ENCODE results near the gene OFD1. TPM values are rescaled to one million over a fixed set of nuclear protein-coding genes. Genes with fewer than 3 reads are reported as not detected.
"Not testable (repeated sequence)": the region's sequence is repeated elsewhere in the genome, so short reads cannot be mapped to it uniquely, and the experiment has no call there.

Gene OFD1
- polyA plus RNA-seq, 2 of the 4 experiments (the other 2 are of a cell fraction) = 14.8 to 24.9 TPM

- 85% methylated on average over 4 of the region's 4 CpGs for whole genome bisulfite sequencing (ENCODE audit: missing lambda C conversion rate)
- no peak overlapping the region for H3K4me2 ChIP-seq
- ChIA-PET CTCF (interaction anchor here (0.8 kb wide), 1 partner anchor 29 kb away, joined by 5 read pairs; no protein-coding TSS in a partner anchor), POLR2A (no interaction called here)
- no peak overlapping the region for H3K27ac ChIP-seq
- FAIRE-seq (peak; percentile 98), DNase-seq (ENCODE audit: low read depth in 1 of 2, low spot score in 1 of 2) (no peak), ATAC-seq (no peak)
- H3K4me3 ChIP-seq = no peak overlapping the region
- no peaks in the 10 kb centered on the region for H3K9me3 ChIP-seq
- peaks cover 8% of the 10 kb centered on the region; the same call in 1 of the 3 replicates for H3K4me1 ChIP-seq
- no peak for TF ChIP-seq ZSCAN20 (CRISPR knock-in tag; IDR thresholded peaks at IDR 0.05)
- no peak for TF ChIP-seq TP53 (CRISPR knock-in tag; IDR thresholded peaks at IDR 0.05)
- no peak for TF ChIP-seq HES2 (IDR thresholded peaks at IDR 0.05)
- TF ChIP-seq FOSL2 (IDR thresholded peaks at IDR 0.05) = no peak
- no peak for TF ChIP-seq FOSL2 (CRISPR knock-in tag; IDR thresholded peaks at IDR 0.05)
- TF ChIP-seq EHF (CRISPR knock-in tag; IDR thresholded peaks at IDR 0.05) = no peak
Measured at GRCh38 chrX:13721371-13721770, 13.2 kb upstream of the OFD1 start.

- POLR2A ChIA-PET = no interaction called here
- no peaks in the 10 kb centered on the region for H3K9me3 ChIP-seq
- DNase-seq (ENCODE audit: low read depth in 1 of 2, low spot score in 1 of 2) (no peak), FAIRE-seq (no peak), ATAC-seq (no peak)
- 80% methylated on average over 7 of the region's 7 CpGs for WGBS (ENCODE audit: missing lambda C conversion rate)
- no peak overlapping the region for H3K27ac ChIP-seq
- H3K4me2 ChIP-seq = no peak overlapping the region
- no peak overlapping the region for H3K4me3 ChIP-seq
- CTCF ChIA-PET = interaction anchor here (0.8 kb wide), 1 partner anchor 28 kb away, joined by 5 read pairs; no protein-coding TSS in a partner anchor
- H3K4me1 ChIP-seq = peaks cover 8% of the 10 kb centered on the region; the same call in 1 of the 3 replicates
- TF ChIP-seq MAFK (IDR thresholded peaks at IDR 0.05; ENCODE audit: partially characterized antibody) (no peak), JUN (IDR thresholded peaks at IDR 0.05) (no peak), POLR2A (IDR thresholded peaks at IDR 0.05; ENCODE audit: low read length) (no peak), PBX3 (IDR thresholded peaks at IDR 0.05) (no peak), TP53 (CRISPR knock-in tag; IDR thresholded peaks at IDR 0.05) (no peak), NPAS2 (CRISPR knock-in tag; IDR thresholded peaks at IDR 0.05; ENCODE audit: borderline replicate concordance) (no peak), USF2 (IDR thresholded peaks at IDR 0.05) (no peak), ZFP36 (IDR thresholded peaks at IDR 0.05; ENCODE audit: borderline replicate concordance, partially characterized antibody) (no peak)
Measured at GRCh38 chrX:13721819-13722519, 12.6 kb upstream of the OFD1 start.

DNA sequence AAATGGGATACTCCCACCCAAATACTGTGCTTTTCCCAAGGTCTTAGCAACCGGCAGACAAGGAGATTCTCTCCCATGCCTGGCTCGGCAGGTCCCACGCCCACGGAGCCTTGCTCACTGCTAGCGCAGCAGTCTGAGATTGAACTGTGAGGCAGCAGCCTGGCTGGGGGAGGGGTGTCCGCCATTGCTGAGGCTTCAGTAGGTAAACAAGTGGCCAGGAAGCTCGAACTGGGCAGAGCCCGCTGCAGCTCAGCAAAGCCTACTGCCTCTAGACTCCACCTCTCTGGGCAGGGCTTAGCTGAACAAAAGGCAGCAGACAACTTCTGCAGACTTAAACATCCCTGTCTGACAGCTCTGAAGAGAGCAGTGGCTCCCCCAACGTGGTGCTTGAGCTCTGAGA, 9.7 kb upstream of the OFD1 start:
- WGBS (ENCODE audit: missing lambda C conversion rate) = 93% methylated on average over 7 of the region's 9 CpGs
- H3K4me1 ChIP-seq; H3K4me2 ChIP-seq; POLR2A ChIA-PET; ATAC-seq; FAIRE-seq; DNase-seq (ENCODE audit: low read depth in 1 of 2, low spot score in 1 of 2); H3K4me3 ChIP-seq; H3K27ac ChIP-seq; H3K9me3 ChIP-seq: not testable (repeated sequence)
- CTCF ChIA-PET = interaction anchor here (2.1 kb wide), 1 partner anchor 218 kb away, joined by 6 read pairs; no protein-coding TSS in a partner anchor

DNA sequence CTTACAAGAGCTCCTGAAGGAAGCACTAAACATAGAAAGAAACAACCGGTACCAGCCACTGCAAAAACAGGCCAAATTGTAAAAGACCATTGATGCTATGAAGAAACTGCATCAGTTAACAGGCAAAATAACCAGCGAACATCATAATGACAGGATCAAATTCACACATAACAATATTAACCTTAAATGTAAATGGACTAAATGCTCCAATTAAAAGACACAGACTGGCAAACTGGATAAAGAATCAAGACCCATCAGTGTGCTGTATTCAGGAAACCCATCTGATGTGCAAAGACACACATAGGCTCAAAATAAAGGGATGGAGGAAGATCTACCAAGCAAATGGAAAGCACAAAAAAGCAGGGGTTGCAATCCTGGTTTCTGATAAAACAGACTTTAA, 8.0 kb upstream of the OFD1 start:
- H3K27ac ChIP-seq; ATAC-seq; FAIRE-seq; H3K4me2 ChIP-seq; H3K9me3 ChIP-seq; H3K4me1 ChIP-seq; H3K4me3 ChIP-seq; POLR2A ChIA-PET; CTCF ChIA-PET; DNase-seq (ENCODE audit: low read depth in 1 of 2, low spot score in 1 of 2): not testable (repeated sequence)
- 92% methylated on average over 2 of the region's 2 CpGs for WGBS (ENCODE audit: missing lambda C conversion rate)

- ATAC-seq; H3K4me3 ChIP-seq; H3K27ac ChIP-seq; POLR2A ChIA-PET; H3K9me3 ChIP-seq; DNase-seq (ENCODE audit: low read depth in 1 of 2, low spot score in 1 of 2); H3K4me1 ChIP-seq; H3K4me2 ChIP-seq; FAIRE-seq; CTCF ChIA-PET: not testable (repeated sequence)
- 74% methylated on average over 1 of the region's 1 CpG for WGBS (ENCODE audit: missing lambda C conversion rate)
Measured at GRCh38 chrX:13730523-13730922, 4.0 kb upstream of the OFD1 start.

All from A549 (cell line).